HG03196 (cell line): ENCODE data around the gene SLC66A1.

Experiments
- ATAC-seq: cut with Tn5 transposase; IDR thresholded peaks from one replicate; pipeline ENCODE4 v1.9.1; 2021; ENCODE audit not compliant: unreplicated experiment

Gene SLC66A1

DNA sequence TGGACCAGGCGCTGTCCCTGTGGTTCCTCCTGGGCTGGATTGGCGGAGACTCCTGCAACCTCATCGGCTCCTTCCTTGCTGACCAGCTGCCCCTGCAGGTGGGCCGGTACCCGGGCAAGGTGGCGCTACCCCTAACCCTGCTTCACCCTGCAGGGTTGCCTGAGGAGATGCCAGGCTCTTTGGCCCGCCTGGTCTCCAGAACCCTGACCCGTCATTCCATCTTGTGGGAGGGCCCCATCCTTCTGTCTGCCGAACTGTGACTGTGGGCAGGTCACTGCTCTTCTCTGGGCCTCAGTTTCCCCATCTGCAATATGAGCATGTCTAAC lies 12.5 kb downstream of the SLC66A1 start:
- no peak for ATAC-seq

DNA sequence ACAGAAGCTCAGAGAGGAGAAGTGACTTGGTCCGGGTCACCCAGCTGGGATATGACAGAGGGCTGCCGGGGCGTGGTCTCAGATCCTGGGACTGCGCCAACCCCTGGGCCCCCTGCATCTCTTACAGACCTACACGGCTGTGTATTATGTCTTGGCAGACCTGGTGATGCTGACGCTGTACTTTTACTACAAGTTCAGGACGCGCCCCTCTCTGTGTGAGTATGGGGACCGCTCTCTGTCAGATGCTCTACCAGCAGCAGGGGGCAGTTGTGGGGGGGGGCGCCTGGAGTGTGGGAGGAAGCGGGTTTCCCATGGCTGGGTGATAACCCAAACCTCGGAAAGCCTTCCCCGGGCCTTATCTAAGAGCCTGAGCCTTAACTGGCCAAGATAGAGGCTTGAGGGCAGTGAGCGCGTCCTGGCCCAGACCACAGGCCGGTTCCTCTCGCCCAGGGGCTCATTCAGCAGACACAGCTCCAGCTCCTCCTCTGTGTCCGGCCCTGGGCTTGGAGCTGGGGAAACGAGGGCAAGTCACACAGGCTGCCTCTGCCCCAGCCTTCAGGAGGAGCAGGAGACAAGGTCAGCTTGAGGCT lies 13.3 kb downstream of the SLC66A1 start:
- no peak for ATAC-seq

DNA sequence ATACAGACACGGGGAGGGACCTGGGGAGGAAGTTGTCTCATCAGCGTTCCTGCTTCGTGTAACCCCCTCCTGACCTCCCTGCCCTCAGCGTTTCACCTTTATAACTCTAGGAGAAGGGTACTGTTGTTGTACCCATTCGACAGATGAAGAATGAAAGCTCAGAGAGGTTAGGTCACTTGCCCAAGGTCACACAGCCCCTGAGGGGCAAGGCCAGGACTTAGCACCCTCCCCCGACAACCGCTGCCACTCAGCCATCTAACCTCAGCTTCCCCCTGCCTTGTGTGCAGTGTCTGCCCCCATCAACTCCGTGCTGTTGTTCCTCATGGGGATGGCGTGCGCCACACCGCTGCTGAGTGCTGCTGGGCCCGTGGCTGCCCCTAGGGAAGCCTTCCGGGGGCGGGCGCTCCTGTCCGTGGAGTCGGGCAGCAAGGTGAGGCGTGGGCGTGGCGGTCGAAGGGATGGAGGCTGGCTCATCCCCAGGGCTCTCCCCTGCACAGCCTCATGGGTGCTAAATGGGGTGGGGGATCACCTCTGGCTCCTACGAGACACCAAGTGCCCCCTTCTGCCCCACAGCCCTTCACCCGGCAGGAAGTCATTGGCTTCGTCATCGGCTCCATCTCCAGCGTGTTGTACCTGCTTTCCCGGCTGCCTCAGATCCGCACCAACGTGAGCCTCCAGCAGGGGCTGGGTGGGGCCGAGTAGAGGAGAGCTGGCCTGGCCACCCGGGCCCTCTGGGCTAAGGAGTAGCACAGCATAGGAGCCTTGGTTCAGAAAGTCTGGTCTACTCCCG lies 14.0 kb downstream of the SLC66A1 start:
- no peak for ATAC-seq

DNA sequence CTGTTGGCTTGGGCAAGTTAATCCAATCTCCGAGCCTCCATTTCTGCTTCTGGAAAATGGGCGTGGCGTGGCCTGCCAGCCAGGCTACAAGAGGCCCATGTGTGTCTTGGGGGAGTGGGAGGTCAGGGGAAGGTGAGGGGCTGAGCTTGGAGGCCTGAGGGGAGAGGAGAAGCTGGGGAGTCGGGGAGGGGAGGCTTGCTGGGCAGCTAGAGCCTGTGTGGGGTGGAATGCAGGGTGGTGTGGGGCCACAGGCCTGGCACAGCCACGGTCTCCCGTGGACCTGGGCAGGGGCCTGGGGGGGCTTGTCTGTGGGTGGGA lies 14.6 kb downstream of the SLC66A1 start:
- ATAC-seq = no peak

DNA sequence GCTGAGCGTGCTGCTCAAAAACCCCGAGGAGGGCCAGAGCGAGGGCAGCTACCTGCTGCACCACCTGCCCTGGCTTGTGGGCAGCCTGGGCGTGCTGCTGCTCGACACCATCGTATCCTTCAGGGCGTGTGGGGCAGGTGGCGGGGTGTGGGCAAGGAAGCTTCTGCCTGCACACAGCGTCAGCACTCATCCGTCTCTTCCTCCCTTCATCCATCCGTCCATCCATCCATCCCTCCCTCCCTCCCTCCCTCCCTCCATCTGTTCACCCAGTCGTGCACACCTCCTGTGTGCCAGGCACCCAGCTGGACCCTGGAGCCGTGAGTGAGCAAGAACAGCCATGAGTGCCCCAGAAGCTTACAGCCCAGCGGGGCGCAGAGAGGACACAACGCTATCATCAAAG lies 15.2 kb downstream of the SLC66A1 start:
- no peak for ATAC-seq

DNA sequence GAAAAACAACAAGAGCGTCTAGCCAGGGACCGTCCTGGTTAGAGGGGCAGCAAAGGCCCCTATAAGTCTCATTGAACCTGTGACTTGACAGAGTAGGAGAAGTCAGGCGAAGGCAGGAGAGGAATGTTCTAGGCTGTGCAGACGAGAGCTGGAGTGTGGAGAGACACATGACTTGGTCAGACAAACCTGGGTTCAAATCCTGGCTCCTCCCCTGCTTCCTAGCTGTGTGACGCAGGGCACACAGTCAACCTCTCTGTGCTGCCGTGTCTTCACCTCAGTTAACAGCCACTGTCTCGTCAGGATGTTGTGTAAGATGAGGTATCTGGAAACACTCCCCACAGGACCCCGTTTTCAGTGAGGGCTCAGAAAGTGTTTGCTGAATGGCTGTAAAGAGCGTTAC lies 15.6 kb downstream of the SLC66A1 start:
- no peak for ATAC-seq

DNA sequence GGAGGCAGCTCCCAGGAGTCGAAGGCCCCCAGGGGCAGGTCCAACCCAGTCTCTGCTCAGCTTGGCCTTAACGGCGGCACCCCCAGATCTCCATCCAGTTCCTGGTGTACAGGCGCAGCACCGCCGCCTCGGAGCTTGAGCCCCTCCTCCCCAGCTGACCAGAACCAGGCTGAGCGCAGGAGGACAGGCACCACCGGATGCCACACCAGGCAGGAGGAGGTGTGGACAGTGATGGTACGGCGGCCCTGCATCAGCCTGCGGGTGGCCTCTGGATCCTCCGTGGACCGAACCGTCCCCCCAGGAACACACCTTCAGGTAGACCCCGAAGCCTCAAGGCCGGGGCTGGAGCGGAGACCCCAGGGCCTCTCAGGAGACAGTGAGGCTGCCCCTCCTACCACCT lies 16.4 kb downstream of the SLC66A1 start:
- ATAC-seq = no peak

DNA sequence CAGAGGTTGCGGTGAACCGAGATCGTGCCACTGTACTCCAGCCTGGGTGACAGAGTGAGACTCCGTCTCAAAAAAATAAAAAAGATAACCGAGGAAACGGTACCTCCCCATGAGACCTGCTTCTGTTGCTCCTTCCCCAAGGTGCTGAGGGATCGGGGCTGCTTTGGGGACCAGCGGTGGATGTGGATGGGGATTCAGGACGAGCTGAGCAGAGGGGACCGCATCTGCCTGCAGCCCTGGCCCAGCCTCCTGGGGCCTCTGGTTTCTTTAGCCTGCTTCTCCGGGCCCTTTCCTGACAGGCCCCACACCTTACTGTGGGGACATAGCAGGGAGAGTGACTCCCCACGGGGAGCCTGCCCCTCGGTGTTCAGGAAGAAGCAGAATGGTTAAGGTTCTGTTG lies 17.1 kb downstream of the SLC66A1 start:
- no peak for ATAC-seq

DNA sequence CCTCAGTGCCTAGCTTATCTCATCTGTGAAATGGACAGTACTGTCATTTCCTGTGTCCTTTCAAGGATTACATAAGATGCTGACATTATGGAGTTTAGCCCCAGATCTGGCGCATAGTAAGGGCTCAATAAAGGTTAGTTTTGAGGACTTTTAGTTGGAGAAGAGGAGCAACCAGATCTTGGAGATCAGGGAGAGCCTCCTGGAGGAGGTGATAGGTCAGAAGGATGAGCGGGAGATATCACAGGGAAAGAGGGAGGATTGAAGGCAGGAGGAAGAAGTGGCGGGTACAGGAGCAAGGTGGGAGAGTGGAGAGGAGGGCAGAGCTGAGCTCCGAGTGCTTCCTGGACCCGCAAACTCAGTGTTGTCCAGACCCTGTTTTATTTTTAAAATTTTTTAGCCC lies 17.5 kb downstream of the SLC66A1 start:
- ATAC-seq = no peak

DNA sequence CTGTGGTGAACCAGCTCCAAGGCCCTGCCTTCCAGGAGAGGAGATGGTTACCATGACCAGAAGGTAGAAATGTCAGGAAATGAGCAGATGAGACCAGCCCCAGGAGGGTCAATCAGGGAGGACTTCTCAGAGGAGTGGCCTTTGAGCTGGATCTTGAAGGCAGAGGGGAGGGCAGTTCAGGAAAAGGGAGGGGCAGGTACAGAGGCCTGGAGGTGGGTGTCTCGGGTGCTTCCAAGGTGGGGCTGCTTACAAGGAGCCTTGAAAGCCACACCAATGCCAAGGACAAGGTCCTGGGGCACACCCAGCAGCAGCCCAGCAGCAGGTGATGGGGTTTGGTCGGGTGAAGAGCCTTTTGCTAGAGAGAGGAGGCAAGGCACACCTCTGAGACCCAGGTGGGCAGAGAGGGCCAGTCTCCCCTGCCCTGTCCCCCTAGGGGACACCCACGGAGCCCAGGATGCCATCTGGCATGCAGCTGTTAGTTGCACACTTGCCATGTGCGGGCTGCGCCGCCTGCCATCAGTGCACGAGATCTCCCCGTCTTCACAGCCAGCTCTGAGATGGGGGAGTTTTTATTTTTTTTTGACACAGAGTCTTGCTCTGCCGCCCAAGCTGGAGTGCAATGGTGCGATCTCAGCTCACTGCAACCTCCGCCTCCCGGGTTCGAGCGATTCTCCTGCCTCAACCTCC lies 18.5 kb downstream of the SLC66A1 start:
- ATAC-seq = no peak

DNA sequence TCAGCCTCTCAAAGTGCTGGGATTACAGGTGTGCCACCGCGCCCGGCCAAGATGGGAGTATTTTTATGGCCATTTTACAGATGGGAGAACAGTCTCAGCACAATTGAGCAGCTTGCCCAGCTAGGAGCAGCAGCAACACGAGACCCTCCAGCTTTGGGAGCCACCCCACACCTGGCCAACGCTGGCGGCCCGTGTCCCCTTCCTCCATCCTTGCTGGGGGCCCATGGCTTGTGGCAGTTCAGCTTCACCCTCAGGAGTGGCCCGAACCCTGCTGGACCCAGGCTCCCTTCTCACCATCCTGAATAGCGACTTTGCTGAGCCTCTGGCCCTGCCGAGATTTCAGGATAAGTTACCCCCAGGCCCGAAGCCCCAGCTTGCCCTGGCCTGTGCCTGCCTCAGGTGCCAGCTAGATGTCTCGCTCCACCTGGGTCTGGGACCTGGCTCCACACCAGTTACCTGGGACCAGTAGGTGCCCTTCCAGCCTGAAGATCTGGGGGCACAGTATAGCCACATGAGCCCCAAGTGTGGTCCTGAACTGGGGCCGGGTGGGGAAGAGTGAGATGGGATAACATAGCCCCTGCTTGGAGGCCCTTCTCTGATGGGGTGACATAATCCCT lies 19.2 kb downstream of the SLC66A1 start:
- ATAC-seq = no peak

DNA sequence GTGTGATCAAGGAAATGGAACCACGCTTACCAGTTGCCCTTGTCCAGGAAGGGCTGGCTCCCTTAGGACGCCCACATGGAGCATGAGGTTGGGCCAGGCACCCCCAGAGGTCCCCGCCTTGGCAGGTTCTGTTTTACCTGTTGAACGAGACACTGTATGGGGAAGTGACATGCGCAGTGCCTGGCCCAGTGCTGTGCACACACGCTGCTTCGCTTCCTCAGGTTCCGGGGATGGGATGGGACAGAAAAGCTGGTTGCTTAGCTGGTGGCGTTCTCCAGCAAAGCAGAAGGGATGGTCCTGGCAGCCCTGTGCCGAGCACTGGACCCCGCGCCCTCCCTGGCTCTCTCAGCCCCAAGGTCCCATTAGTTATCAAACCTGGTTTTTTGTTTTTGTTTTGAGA lies 20.7 kb downstream of the SLC66A1 start:
- no peak for ATAC-seq

DNA sequence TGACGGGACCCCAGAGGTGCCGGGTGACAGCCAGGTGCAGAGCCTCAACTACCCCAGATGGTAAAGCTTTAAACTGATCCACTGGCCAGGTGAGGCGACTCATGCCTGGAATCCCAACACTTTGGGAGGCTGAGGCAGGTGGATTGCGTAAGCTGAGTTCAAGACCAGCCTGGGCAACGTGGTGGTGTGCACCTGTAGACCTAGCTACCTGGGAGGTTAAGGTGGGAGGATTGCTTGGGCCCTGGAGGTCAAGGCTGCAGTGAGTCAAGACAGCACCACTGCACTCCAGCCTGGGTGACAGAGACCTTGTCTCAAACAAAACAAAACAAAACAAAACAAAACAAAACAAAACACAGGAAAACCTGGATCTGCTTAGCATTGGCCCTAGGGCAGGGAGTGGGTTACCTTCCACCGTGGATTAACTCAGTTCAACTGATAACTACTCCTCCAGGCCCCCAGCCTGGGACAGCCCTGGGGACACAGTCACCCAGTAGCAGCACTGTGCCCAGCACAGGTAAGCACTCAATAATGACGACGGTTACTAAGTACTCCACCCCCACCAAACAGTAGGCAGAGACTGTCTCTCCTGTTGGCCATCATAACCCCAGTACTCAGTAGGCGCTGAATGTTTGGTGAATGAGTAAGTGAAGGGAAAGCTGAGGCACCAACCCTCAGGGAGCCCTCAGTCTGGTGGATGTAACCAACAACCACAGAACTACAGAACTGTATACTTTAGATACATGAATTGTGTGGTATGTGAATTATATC lies 21.6 kb downstream of the SLC66A1 start:
- ATAC-seq = no peak

DNA sequence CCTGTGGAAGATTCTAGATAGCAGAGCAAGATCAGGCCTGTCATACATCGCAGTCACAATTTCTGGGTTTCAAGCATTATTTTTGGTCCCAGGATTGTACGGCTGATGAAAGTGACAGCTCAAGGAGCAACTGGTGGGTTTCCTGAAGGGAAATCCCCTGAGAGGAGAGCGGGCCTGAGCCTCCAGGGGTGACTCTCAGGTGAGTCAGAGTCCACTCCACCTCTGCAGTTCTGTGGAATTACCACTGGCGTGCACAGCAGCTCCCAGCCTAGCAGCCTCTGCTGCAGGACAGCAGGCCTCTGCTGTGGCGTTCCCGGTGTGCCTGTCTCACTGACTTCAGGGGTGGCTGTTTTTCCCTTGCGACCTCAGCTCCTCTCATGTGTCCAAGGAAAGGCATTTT lies 24.4 kb downstream of the SLC66A1 start:
- no peak for ATAC-seq

DNA sequence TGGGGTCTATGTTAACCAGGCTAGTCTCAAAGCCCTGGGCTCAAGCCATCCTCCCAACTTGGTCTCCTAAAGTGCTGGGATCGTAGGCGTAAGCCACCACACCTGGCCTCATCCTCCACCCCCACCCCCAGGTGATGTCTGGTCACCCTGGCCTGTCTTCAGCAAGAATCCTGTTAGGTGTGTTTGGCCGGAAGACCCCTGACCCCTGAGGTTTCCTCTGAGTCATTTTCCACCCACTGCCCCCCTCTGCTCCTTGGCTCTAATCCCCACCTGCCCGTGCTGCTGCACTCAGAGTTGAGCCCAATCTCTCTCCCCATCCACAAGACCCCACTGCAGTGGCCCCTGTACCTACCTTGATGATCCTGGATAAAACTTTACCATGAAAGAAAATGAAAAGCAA lies 25.2 kb downstream of the SLC66A1 start:
- no peak for ATAC-seq

DNA sequence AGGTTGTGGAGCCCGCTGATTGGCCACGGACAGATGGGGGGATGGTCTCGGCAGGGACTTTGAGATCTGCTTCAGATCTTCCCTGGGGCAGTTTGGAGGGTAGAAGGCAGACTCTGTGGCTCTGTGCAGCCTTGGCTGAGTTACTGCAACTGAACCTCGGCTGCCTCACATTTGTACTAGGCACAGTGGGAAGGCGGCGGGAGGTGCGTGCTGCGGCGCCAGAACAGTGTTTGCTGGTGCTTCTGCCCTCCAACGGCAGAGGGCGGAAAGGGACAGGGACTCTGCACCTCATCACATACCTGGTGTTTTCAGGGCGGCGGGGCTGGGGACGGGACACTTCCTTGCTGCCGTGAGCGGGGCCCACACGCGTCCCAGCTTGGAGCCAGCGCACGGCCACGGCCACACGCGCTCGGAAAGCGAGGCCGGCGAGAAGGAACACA lies 26.2 kb downstream of the SLC66A1 start:
- ATAC-seq = no peak

DNA sequence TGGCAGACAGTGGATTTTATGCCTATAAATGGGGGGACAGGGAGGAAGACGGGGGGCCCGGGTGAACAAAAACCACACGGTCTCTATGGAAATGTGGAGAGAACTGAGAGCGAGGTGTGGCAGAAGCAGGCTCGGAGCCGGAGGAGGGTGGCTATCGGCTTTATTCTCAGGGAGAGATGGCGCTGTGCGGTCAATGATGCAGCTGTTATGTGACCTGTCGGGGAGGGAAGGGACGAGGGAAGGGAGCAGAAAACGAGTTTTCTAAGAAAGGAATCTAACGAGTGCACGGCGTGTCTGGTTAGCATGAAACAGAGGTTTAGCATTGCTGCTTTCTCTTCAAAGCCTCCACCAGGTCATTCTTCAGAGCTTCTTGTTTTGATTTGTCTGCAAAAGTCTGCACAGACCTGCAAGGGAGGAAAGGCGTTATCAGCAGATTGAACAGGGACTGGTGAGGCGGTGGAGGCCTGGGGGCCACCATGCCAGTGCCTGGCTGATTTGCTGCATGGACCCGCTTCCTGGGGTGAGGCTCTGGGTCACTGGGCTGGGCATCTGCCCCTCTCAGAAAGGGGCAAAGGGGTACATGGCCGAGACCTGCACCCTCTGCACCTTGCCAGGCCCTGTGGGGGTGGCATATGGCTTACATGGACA lies 27.2 kb downstream of the SLC66A1 start:
- ATAC-seq = no peak

DNA sequence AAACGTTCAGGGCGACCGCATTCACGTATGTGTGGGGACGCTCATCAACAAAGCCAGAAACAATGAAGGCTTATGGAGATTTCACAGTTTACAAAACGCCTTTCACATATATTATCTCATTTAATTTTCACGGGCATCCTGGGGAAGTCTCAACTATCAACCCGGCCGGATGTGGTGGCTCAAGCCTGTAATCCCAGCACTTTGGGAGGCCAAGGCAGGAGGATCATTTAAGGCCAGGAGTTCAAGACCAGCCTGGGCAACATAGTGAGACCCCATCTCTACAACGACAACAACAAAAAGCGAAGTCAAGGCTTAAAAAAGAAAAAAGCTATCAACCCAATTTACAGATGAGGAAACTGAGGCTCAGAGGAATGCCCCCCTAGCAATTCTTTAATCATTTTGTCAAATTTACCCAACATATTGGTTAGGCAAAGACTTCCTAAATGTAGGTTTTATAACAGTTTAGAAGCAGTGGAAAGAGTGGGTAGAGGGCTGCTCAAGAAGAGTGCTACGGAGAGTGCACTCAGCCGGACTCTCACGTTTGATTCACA lies 28.3 kb downstream of the SLC66A1 start:
- no peak for ATAC-seq

DNA sequence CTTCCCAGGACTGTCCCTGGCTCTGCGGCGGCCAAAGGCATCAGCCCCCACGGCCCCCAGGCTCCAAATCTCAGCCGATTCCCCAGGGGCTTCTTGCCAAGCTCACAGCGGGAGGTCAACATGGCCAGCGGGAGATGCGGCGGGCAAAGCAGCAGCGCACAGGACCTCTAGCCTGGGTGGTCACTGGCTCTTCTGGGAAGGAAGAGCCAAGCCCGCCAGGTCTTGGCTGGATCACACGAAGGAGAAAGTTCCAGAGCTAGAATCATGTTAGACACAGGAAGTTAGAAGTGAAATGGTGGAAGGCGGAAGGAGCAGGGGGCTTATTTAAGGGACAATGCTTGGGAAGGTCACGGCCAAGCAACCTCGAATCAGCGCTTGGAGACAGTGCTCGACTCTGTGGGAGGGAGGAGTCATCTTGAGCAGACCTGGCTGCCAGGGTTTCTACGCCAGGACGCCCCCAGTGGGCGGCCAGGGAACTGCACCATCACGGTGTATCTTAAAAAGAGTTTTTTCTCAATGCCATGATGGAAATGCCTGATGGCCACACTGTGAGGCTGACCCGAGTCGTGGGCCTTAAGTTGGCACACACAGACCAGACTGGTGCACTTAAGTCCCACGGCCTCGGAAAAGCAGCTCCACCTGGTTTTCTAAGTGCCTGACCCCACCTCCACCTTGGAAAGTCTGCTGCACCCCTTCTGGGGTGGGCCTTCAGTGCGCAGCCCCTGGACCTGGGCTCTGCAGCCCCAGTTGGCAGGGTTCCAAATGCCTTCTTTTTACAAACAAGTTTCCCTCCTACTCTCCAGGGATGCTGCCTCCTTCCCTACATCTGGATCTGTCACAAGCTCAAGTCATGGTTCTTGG lies 29.3 kb downstream of the SLC66A1 start:
- no peak for ATAC-seq
